ENCODE data around the gene GFM1. TPM values are rescaled to one million over a fixed set of nuclear protein-coding genes. Genes with fewer than 3 reads are reported as not detected.

GFM1 gene
- total RNA-seq, 1 donor from 2014 or later, result 56.4 TPM

DNA sequence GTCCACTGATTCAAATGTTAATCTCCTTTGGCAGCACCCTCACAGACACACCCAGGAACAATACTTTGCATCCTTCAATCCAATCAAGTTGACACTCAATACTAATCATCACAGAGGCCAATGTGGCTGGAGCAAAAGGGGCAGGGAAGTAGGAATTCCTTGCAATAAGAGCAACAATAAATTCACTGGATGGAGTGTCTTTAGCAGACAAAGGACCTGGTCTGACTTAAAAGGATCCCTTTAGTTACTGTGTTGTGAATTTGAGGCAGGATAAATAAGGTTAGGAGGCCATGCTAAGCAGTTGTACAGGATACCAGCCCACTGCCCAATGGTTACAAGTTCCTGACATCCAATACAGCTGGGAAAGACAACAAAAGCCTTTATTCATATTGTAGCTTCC, 12.3 kb upstream of the GFM1 start:
- Mint-ChIP-seq H3K27me3 (peaks cover 33% of the 10 kb centered on the region), H3K36me3 (ENCODE audit: low read depth) (no peaks in the 10 kb centered on the region), H3K4me1 (no peaks in the 10 kb centered on the region), H3K9me3 (no peaks in the 10 kb centered on the region), H3K4me3 (no peak overlapping the region), H3K27ac (no peak overlapping the region)
- ATAC-seq (ENCODE audit: low read depth) (no peak), DNase-seq (no peak)
- POLR2A ChIA-PET, result no interaction called here
- CTCF ChIA-PET, result no interaction called here
- intact Hi-C loops (cut with micrococcal nuclease), result no loop called here
- TF ChIP-seq, protein P1, sequence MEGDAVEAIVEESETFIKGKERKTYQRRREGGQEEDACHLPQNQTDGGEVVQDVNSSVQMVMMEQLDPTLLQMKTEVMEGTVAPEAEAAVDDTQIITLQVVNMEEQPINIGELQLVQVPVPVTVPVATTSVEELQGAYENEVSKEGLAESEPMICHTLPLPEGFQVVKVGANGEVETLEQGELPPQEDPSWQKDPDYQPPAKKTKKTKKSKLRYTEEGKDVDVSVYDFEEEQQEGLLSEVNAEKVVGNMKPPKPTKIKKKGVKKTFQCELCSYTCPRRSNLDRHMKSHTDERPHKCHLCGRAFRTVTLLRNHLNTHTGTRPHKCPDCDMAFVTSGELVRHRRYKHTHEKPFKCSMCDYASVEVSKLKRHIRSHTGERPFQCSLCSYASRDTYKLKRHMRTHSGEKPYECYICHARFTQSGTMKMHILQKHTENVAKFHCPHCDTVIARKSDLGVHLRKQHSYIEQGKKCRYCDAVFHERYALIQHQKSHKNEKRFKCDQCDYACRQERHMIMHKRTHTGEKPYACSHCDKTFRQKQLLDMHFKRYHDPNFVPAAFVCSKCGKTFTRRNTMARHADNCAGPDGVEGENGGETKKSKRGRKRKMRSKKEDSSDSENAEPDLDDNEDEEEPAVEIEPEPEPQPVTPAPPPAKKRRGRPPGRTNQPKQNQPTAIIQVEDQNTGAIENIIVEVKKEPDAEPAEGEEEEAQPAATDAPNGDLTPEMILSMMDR (IDR thresholded peaks at IDR 0.05), result no peak

DNA sequence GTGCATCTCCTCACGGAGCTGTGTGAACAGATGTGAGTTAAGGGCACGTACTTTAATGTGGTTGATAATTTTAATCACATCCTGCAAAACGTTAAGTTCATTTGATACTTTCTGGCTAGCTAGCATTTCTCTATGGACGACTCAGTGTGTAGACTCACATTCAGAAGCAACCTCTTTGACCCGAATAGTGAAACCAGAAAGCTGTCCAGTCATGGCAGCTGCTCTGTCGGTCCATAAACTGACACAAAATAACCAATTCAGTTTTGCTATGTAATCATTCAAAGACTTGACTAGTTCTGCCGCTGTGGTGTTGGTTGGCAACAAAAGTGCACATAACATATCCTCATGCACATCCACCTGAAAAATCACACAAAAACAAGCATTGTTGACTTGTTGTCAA, 3.7 kb upstream of the GFM1 start:
- Mint-ChIP-seq H3K27me3 (no peaks in the 10 kb centered on the region), H3K4me3 (no peak overlapping the region), H3K9me3 (no peaks in the 10 kb centered on the region), H3K36me3 (ENCODE audit: low read depth) (peaks cover 6% of the 10 kb centered on the region), H3K4me1 (peaks cover 16% of the 10 kb centered on the region), H3K27ac (no peak overlapping the region)
- ChIA-PET POLR2A (no interaction called here), CTCF (no interaction called here)
- intact Hi-C loops (cut with micrococcal nuclease), result loop anchor here (5.0 to 10.0 kb wide), 3 partner anchors 87 to 1924 kb away; partner anchors contain the start of gene KPNA4
- DNase-seq (no peak), ATAC-seq (ENCODE audit: low read depth) (no peak)
- TF ChIP-seq, protein P1 (IDR thresholded peaks at IDR 0.05), result no peak

DNA sequence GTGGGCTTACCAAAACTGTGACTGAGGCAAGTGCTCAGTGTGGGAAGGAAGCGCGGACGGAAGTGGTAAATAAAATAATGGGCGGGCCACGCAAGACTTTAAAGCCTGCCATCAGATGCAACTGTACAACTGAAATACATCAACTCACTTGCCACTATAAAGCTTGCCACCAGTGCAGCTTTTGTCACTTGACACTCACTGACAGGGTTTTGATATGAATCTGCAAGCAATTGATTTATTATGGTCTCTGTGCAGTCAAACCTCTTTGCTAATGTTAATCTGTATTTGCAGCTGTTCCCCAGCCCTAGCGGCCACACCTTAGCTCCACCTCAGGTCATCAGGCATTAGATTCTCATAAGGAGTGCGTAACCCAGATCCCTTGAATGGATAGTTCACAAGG, 2.3 kb upstream of the GFM1 start:
- no peaks in the 10 kb centered on the region for H3K9me3 Mint-ChIP-seq
- H3K4me1 Mint-ChIP-seq, result peaks cover 24% of the 10 kb centered on the region
- no peak overlapping the region for H3K4me3 Mint-ChIP-seq
- ChIA-PET CTCF (no interaction called here), POLR2A (no interaction called here)
- no peak overlapping the region for H3K27ac Mint-ChIP-seq
- H3K36me3 Mint-ChIP-seq (ENCODE audit: low read depth), result peaks cover 14% of the 10 kb centered on the region
- TF ChIP-seq, protein P1 (IDR thresholded peaks at IDR 0.05), result no peak
- DNase-seq (no peak), ATAC-seq (ENCODE audit: low read depth) (no peak)
- no peaks in the 10 kb centered on the region for H3K27me3 Mint-ChIP-seq
- intact Hi-C loops (cut with micrococcal nuclease), result loop anchor here (5.0 to 10.0 kb wide), 3 partner anchors 85 to 1923 kb away; partner anchors contain the start of gene KPNA4

DNA sequence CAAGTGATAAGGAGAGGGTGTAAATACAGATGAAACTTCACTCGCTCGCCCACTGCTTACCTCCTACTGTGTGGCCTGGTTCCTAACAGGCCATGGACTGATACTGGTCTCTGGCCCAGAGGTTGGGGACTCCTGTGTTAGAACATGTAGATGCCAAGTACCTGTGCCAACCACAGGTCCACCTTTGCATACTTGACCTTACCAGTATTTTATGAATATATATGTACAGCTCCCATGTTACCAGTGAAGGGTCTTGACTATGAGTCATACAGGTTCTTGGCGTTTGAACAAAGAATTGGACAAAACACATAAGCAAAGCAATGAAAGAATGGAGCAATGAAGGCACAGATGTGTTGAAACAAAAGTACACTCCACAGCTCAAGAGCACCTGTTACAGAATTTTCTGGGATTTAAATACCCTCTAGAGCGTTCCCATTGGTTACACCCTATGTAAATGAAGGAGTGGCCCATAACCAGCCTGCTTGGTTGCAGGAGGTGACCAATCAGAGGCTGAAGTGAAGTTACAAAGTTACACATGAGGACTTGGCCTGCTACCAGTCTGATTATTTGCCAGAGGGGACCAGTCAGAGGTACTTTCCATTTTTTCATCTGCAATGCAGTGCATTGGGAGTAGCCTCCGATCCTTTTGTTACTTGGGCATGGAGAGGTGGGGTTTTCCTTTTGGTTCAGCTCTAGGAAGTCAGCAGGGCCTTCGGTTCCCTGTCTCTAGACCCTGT, 1.7 kb upstream of the GFM1 start:
- Mint-ChIP-seq H3K27me3 (no peaks in the 10 kb centered on the region), H3K27ac (no peak overlapping the region), H3K4me1 (peaks cover 24% of the 10 kb centered on the region), H3K9me3 (no peaks in the 10 kb centered on the region), H3K36me3 (ENCODE audit: low read depth) (peaks cover 20% of the 10 kb centered on the region), H3K4me3 (no peak overlapping the region)
- ChIA-PET CTCF (no interaction called here), POLR2A (no interaction called here)
- intact Hi-C loops (cut with micrococcal nuclease), result loop anchor here (5.0 to 10.0 kb wide), 3 partner anchors 85 to 1922 kb away; partner anchors contain the start of gene KPNA4
- DNase-seq (no peak), ATAC-seq (ENCODE audit: low read depth) (no peak)
- TF ChIP-seq, protein P1 (IDR thresholded peaks at IDR 0.05), result no peak

DNA sequence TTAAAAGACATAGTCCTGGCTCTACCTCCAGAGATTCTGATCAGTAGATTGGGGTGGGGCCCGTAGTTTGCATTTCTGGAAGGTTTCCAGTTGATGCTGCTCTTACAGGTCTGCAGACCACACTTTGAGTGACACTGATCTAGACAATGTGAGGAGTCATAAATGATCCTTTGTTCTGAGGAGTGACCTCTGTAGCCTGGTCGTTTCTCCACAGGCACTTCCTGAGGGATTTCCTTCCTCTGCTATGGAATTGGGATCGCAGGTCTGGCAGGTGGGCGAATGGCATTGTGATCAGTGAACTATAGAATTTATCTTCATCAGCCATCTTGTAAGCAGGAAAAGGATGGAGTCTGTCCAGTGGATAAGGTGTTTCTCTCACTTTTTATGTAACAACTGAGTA, 5.5 kb downstream of the GFM1 start:
- Mint-ChIP-seq H3K36me3 (ENCODE audit: low read depth) (peaks cover 71% of the 10 kb centered on the region), H3K27me3 (no peaks in the 10 kb centered on the region), H3K9me3 (no peaks in the 10 kb centered on the region), H3K27ac (no peak overlapping the region), H3K4me3 (no peak overlapping the region), H3K4me1 (peaks cover 15% of the 10 kb centered on the region)
- POLR2A ChIA-PET, result no interaction called here
- no peak for ATAC-seq (ENCODE audit: low read depth)
- intact Hi-C loops (cut with micrococcal nuclease), result loop anchor here (10.0 kb wide), 1 partner anchor 1915 kb away; the partner anchor contains the start of gene KPNA4
- CTCF ChIA-PET, result no interaction called here
- DNase-seq, result no peak
- TF ChIP-seq, protein P1 (IDR thresholded peaks at IDR 0.05), result no peak

Data from activated B cell treated with CpG ODN at 0.5 μM for 24 hours (primary cell).